Measurements from ENCODE around the gene EMX2. TPM values are rescaled to one million over a fixed set of nuclear protein-coding genes. Genes with fewer than 3 reads are reported as not detected.
A peak's percentile ranks its signal among the peaks of the same experiment; 100 is the strongest.

The EMX2 gene
- total RNA-seq, 1 experiment from 2014 or later, result 4.7 TPM

DNA sequence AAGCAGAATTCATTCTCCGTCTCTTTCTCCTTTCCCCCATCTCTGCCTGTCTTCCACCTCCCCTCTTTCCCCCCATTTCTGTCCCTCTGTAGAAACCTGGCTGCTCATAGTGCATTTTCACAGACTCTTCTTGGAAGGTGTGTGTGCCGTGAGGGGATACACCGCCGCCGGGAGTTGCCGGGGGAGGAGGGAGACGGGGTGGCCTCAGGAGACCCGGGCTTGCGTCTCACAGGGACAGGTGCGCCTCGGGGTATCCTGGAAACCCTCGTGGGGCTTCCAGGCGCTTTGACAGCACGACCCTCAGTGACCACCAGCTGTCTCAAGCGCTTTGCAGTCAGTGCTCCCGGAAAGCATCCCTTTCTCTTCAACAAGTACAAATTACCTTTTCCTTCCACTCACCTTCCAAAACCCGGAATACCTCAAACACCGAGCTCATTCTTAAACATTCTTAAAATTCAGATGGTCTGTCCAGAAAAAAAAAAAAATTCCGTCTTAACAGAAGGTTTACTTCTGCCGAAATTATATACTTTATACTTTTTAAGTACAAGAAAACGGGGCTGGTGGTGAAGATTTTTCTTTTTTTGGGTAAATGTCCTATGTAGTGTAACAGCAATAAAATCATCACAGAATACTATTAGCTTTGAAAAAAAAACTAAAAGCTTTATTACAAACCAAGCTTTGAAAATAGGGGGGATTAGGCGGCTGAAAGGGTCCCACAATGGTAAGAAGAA is 8.2 kb downstream of the EMX2 start:
- TF ChIP-seq CTCF (IDR thresholded peaks at IDR 0.05; ENCODE audit: insufficient read depth in 1 of 2, low read depth in 1 of 2, low read length in 1 of 2, severe bottlenecking in 1 of 2, unreplicated experiment in 1 of 2), result no peak
- H3K4me1 Mint-ChIP-seq (ENCODE audit: low read depth, unreplicated experiment), result peaks cover 14% of the 10 kb centered on the region

DNA sequence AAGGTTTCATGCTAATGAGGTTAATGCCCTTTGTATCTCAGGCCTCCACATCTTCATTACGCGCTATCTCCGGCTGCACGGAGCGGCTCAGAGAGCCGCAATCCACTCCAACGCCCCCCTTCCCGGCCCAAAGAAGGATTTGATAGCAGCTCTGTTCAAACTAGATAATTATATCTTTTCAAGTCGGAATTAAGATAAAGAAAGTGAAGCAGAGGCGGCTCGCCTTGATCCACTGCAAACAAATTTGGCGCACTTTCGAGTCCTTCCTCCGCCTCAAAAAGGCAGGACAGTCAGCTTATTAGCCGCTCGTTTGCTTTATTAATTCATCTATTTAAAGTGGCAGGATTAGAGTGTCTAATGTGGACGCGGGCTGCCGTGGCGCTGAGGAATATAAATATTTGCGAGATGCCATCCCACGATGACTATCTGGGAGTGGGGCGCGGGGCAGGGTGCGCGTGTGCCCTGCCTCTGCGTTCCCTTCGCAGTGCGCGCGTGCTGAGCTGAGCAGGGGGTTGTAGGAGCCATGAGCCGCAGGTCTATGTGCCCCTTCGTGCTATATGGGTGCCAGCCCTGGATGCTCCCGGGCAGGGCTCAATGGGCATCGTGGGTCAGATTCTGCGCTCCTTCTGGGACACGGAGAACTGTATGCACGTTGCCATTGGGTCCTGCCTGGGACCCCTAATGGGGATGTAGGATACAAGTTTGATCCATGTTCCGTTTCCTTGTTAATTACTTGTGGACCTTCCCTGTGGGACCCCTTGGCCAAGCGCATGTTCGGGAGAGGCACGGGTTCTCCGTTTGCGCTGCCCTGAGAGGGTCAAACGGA is 9.0 kb downstream of the EMX2 start:
- Mint-ChIP-seq H3K9me3 (ENCODE audit: unreplicated experiment) (no peaks in the 10 kb centered on the region), H3K4me1 (ENCODE audit: low read depth, unreplicated experiment) (peaks cover 8% of the 10 kb centered on the region), H3K27ac (ENCODE audit: unreplicated experiment) (peak overlapping the region; percentile 61), H3K4me3 (ENCODE audit: unreplicated experiment) (peak overlapping the region; percentile 71), H3K27me3 (ENCODE audit: insufficient read depth, unreplicated experiment) (peaks cover 5% of the 10 kb centered on the region), H3K36me3 (ENCODE audit: insufficient read depth, unreplicated experiment) (peaks cover 15% of the 10 kb centered on the region)
- Histone ChIP-seq H3K4me3 (ENCODE audit: low read depth, low read length) (peak overlapping the region; percentile 30), H3K4me1 (peaks cover 11% of the 10 kb centered on the region), H3K9me3 (no peaks in the 10 kb centered on the region), H3K36me3 (ENCODE audit: control insufficient read depth, insufficient read depth, low read length) (no peaks in the 10 kb centered on the region), H3K27me3 (replicated peaks; ENCODE audit: control insufficient read depth, insufficient read depth, low read length) (peaks cover 3% of the 10 kb centered on the region; the same call in 1 of the 2 replicates)
- DNase-seq, result no peak
- TF ChIP-seq CTCF (IDR thresholded peaks at IDR 0.05; ENCODE audit: insufficient read depth in 1 of 2, low read depth in 1 of 2, low read length in 1 of 2, severe bottlenecking in 1 of 2, unreplicated experiment in 1 of 2), result no peak
- ChIA-PET POLR2A (no interaction called here), CTCF (no interaction called here)
- no TSS peak for BruUV-seq (replicated peaks)
- intact Hi-C loops (cut with micrococcal nuclease; ENCODE audit: unreplicated experiment), result no loop called here

More for the DNA sequence above, 8.2 kb downstream of the EMX2 start:
- intact Hi-C loops (cut with micrococcal nuclease; ENCODE audit: unreplicated experiment), result no loop called here
- H3K36me3 Mint-ChIP-seq (ENCODE audit: insufficient read depth, unreplicated experiment), result peaks cover 15% of the 10 kb centered on the region
- H3K4me3 ChIP-seq (ENCODE audit: low read depth, low read length), result no peak overlapping the region
- no peak for DNase-seq
- H3K9me3 ChIP-seq, result no peaks in the 10 kb centered on the region
- H3K27me3 Mint-ChIP-seq (ENCODE audit: insufficient read depth, unreplicated experiment), result peaks cover 5% of the 10 kb centered on the region
- no peak overlapping the region for H3K27ac Mint-ChIP-seq (ENCODE audit: unreplicated experiment)
- H3K4me3 Mint-ChIP-seq (ENCODE audit: unreplicated experiment), result peak overlapping the region; percentile 71
- no peaks in the 10 kb centered on the region for H3K9me3 Mint-ChIP-seq (ENCODE audit: unreplicated experiment)
- peaks cover 3% of the 10 kb centered on the region; the same call in 1 of the 2 replicates for H3K27me3 ChIP-seq (replicated peaks; ENCODE audit: control insufficient read depth, insufficient read depth, low read length)
- no peaks in the 10 kb centered on the region for H3K36me3 ChIP-seq (ENCODE audit: control insufficient read depth, insufficient read depth, low read length)
- CTCF ChIA-PET, result interaction anchor here (0.7 kb wide), 1 partner anchor 73 kb away, joined by 3 read pairs; no protein-coding TSS in a partner anchor
- no TSS peak for BruUV-seq (replicated peaks)
- POLR2A ChIA-PET, result interaction anchor here (0.7 kb wide), 1 partner anchor 71 kb away, joined by 7 read pairs; no protein-coding TSS in a partner anchor
- H3K4me1 ChIP-seq, result peaks cover 11% of the 10 kb centered on the region

GRCh38 chr10:117552156-117552631 is 9.6 kb downstream of the EMX2 start:
- no peak for TF ChIP-seq CTCF (IDR thresholded peaks at IDR 0.05; ENCODE audit: insufficient read depth in 1 of 2, low read depth in 1 of 2, low read length in 1 of 2, severe bottlenecking in 1 of 2, unreplicated experiment in 1 of 2)
- Mint-ChIP-seq H3K27ac (ENCODE audit: unreplicated experiment) (peak overlapping the region; percentile 61), H3K27me3 (ENCODE audit: insufficient read depth, unreplicated experiment) (peaks cover 5% of the 10 kb centered on the region), H3K4me1 (ENCODE audit: low read depth, unreplicated experiment) (peaks cover 8% of the 10 kb centered on the region), H3K9me3 (ENCODE audit: unreplicated experiment) (no peaks in the 10 kb centered on the region), H3K4me3 (ENCODE audit: unreplicated experiment) (peak overlapping the region; percentile 71), H3K36me3 (ENCODE audit: insufficient read depth, unreplicated experiment) (peaks cover 15% of the 10 kb centered on the region)
- Histone ChIP-seq H3K4me3 (ENCODE audit: low read depth, low read length) (peak overlapping the region; percentile 30), H3K36me3 (ENCODE audit: control insufficient read depth, insufficient read depth, low read length) (no peaks in the 10 kb centered on the region), H3K9me3 (no peaks in the 10 kb centered on the region), H3K4me1 (peaks cover 11% of the 10 kb centered on the region), H3K27me3 (replicated peaks; ENCODE audit: control insufficient read depth, insufficient read depth, low read length) (peaks cover 3% of the 10 kb centered on the region; the same call in 1 of the 2 replicates)
- ChIA-PET CTCF (interaction anchor here (0.8 kb wide), 1 partner anchor 68 kb away, joined by 4 read pairs; no protein-coding TSS in a partner anchor), POLR2A (no interaction called here)
- intact Hi-C loops (cut with micrococcal nuclease; ENCODE audit: unreplicated experiment), result no loop called here
- DNase-seq, result peak in 1 of 2 experiments; percentile 61
- no TSS peak for BruUV-seq (replicated peaks)
